ENCODE data around the gene CARMIL1.

The CARMIL1 gene

DNA sequence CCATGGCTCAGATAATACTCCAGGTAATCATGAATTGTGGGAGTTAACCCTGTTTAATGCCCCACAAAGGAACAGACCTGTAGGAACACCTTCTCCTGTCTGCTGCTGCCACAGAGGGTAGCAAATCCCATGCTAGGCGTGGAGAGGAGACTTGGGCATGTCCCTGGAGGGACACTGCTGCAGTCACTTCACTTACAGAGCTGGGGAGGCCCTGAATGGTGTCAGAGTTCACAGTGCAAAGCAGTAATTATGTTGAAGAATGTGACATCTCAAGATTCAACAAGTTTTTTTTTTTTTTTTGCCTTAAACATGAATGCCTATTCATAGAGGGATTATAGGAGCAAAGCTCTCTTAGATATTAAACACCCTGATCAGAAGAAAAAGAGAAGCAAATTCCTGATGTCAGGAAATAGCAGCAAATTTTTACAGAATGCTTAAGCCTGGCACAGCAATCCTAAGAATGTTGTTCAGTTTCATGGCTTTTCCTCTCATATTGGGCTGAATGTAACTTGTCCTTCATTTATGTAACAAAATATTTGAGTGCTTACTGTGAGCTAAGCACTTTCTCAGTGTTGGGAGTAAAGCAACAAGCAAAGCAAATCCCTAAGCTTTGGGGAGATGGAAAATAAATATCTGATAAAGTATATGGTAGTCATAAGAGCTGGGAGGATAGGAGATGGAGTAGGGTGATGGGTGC lies 45.0 kb downstream of the CARMIL1 start:
- no peak overlapping the region for H3K27ac ChIP-seq (ENCODE audit: low read depth, low read length)
- peaks cover 31% of the 10 kb centered on the region for H3K4me1 ChIP-seq (ENCODE audit: insufficient read depth, low read length)
- WGBS: 91% methylated on average over 1 of the region's 1 CpG

DNA sequence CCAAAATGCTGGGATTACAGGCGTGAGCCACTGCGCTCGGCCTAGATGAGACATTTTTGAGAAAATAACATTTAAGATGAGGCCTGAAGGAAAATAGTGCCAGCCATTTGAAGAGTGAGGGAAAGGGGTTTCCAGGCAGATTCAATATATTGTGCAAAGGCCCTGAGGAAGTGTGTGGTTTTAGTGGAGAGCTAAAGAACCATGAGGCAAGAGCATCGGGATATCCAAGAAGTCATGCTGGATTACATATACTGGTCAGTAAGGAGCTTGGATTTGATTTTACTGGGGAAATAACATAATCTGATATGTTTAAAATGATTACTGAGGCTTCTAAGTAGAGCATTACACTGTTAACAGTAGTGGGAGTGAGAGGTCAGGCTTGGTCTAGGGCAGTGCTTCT lies 47.0 kb downstream of the CARMIL1 start:
- H3K9me3 ChIP-seq (ENCODE audit: insufficient read depth, low read depth, low read length): no peaks in the 10 kb centered on the region
- H3K36me3 ChIP-seq (ENCODE audit: insufficient read depth, low read length): no peaks in the 10 kb centered on the region
- H3K4me3 ChIP-seq (ENCODE audit: low read length): no peak overlapping the region
- peaks cover 32% of the 10 kb centered on the region for H3K4me1 ChIP-seq (ENCODE audit: insufficient read depth, low read length)
- 93% methylated on average over 4 of the region's 4 CpGs for WGBS
- H3K27ac ChIP-seq (ENCODE audit: low read depth, low read length): no peak overlapping the region
- H3K9ac ChIP-seq (ENCODE audit: low read depth, low read length): no peak overlapping the region
- no peaks in the 10 kb centered on the region for H3K27me3 ChIP-seq (ENCODE audit: insufficient read depth, low read length)

More for the DNA sequence above, 45.0 kb downstream of the CARMIL1 start:
- H3K27me3 ChIP-seq (ENCODE audit: insufficient read depth, low read length): no peaks in the 10 kb centered on the region
- H3K9ac ChIP-seq (ENCODE audit: low read depth, low read length): no peak overlapping the region
- H3K4me3 ChIP-seq (ENCODE audit: low read length): no peak overlapping the region
- H3K9me3 ChIP-seq (ENCODE audit: insufficient read depth, low read depth, low read length): no peaks in the 10 kb centered on the region
- H3K36me3 ChIP-seq (ENCODE audit: insufficient read depth, low read length): no peaks in the 10 kb centered on the region

DNA sequence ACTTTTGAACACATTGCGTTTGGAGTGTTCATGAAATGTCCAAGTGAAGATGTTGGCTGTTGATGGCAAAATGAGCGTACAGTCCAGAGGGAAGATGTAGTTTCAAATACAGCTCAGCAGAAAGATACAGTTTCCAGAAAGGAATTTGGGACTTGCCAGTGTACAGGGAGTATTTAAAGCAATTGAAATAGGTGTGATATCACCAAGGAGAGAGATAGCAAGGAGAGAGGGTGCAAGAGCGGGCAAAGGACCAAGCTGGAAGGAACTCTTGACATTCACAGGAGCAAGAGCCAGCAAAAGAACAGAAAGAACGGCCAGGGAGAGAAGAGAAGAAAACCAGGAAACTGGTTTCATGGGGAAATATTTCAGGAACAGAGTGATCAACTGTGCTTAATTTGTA lies 47.8 kb downstream of the CARMIL1 start:
- WGBS: 80% methylated on average over 4 of the region's 4 CpGs
- Histone ChIP-seq H3K9me3 (ENCODE audit: insufficient read depth, low read depth, low read length) (no peaks in the 10 kb centered on the region), H3K9ac (ENCODE audit: low read depth, low read length) (no peak overlapping the region), H3K4me3 (ENCODE audit: low read length) (no peak overlapping the region), H3K4me1 (ENCODE audit: insufficient read depth, low read length) (peaks cover 39% of the 10 kb centered on the region), H3K27ac (ENCODE audit: low read depth, low read length) (no peak overlapping the region), H3K27me3 (ENCODE audit: insufficient read depth, low read length) (no peaks in the 10 kb centered on the region), H3K36me3 (ENCODE audit: insufficient read depth, low read length) (no peaks in the 10 kb centered on the region)

DNA sequence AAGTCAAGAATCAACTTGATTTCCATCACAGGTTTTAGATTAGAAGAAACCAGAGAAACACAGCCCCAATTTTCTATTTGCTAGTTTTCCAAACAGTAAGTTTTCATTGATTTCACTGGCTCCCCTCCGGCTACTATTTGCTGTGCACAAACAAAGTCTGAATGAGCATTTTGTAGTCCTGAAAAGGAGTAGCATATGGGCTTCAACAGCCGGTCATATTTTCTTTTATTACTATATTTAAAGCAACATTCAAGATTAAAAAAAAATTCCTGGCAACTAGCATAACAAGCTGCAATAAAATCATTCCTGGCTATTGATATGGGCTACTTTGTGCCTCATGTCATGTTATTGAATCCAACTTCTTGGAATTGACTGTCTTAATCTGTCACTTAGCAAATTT lies 48.3 kb downstream of the CARMIL1 start:
- Histone ChIP-seq H3K36me3 (ENCODE audit: insufficient read depth, low read length) (no peaks in the 10 kb centered on the region), H3K9ac (ENCODE audit: low read depth, low read length) (no peak overlapping the region), H3K27ac (ENCODE audit: low read depth, low read length) (no peak overlapping the region), H3K4me1 (ENCODE audit: insufficient read depth, low read length) (peaks cover 44% of the 10 kb centered on the region), H3K27me3 (ENCODE audit: insufficient read depth, low read length) (no peaks in the 10 kb centered on the region), H3K4me3 (ENCODE audit: low read length) (no peak overlapping the region), H3K9me3 (ENCODE audit: insufficient read depth, low read depth, low read length) (no peaks in the 10 kb centered on the region)
- WGBS: 84% methylated on average over 2 of the region's 2 CpGs

DNA sequence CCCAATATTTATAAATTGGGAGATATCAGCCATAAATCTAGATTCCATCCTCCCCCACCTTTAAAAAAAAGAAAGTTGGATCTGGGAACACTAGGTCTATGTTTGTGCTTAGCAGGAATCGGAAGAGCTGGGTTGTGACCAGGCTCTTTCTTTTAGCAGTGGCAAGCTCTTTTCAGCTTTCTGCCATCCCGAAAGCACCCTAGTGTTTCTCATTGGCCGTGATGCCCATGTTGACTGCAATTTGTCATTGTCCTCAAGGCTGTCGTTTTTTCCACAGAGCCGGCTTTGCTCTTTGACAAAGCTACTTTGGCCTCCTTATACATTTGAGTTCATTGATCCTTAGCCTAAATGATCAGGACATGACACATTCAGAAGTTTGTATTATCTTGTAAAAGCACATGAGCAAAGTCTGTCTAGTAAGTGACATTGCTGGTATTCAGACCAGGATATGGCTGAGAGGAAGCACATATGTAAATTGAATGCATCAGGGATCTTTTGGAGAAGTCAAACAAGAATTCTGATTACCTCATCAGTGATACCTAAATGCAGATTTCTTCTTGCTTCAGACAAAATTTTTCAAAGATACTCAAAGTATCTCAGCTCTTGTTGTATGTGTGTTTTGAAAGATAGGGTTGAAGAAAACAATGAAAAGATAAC lies 50.1 kb downstream of the CARMIL1 start:
- H3K36me3 ChIP-seq (ENCODE audit: insufficient read depth, low read length): no peaks in the 10 kb centered on the region
- H3K27ac ChIP-seq (ENCODE audit: low read depth, low read length): no peak overlapping the region
- H3K9ac ChIP-seq (ENCODE audit: low read depth, low read length): no peak overlapping the region
- H3K4me3 ChIP-seq (ENCODE audit: low read length): no peak overlapping the region
- 80% methylated on average over 5 of the region's 5 CpGs for WGBS
- H3K4me1 ChIP-seq (ENCODE audit: insufficient read depth, low read length): peaks cover 59% of the 10 kb centered on the region
- no peaks in the 10 kb centered on the region for H3K9me3 ChIP-seq (ENCODE audit: insufficient read depth, low read depth, low read length)
- H3K27me3 ChIP-seq (ENCODE audit: insufficient read depth, low read length): no peaks in the 10 kb centered on the region

DNA sequence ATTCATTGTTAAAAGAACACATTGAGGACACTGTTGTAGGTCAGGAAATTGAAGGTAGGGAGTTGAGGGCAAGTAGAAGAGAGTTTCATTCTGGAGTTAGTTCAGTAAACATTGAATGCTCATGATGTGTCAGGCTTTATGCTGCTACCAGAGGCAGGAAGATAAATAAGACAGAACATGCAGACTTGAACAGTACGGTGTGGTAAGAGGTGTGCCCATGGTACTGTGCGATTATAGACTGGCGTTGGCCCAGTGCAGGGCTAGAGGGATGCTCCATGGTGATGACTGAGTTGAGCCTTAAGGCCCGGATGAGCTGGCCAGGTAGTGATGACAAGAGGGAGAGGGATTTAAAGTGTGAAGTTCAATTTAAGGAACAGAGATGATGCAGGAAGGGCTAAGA lies 50.8 kb downstream of the CARMIL1 start:
- WGBS: 93% methylated on average over 4 of the region's 4 CpGs
- Histone ChIP-seq H3K36me3 (ENCODE audit: insufficient read depth, low read length) (no peaks in the 10 kb centered on the region), H3K9ac (ENCODE audit: low read depth, low read length) (no peak overlapping the region), H3K9me3 (ENCODE audit: insufficient read depth, low read depth, low read length) (no peaks in the 10 kb centered on the region), H3K27ac (ENCODE audit: low read depth, low read length) (no peak overlapping the region), H3K4me3 (ENCODE audit: low read length) (no peak overlapping the region), H3K4me1 (ENCODE audit: insufficient read depth, low read length) (peaks cover 66% of the 10 kb centered on the region), H3K27me3 (ENCODE audit: insufficient read depth, low read length) (no peaks in the 10 kb centered on the region)

DNA sequence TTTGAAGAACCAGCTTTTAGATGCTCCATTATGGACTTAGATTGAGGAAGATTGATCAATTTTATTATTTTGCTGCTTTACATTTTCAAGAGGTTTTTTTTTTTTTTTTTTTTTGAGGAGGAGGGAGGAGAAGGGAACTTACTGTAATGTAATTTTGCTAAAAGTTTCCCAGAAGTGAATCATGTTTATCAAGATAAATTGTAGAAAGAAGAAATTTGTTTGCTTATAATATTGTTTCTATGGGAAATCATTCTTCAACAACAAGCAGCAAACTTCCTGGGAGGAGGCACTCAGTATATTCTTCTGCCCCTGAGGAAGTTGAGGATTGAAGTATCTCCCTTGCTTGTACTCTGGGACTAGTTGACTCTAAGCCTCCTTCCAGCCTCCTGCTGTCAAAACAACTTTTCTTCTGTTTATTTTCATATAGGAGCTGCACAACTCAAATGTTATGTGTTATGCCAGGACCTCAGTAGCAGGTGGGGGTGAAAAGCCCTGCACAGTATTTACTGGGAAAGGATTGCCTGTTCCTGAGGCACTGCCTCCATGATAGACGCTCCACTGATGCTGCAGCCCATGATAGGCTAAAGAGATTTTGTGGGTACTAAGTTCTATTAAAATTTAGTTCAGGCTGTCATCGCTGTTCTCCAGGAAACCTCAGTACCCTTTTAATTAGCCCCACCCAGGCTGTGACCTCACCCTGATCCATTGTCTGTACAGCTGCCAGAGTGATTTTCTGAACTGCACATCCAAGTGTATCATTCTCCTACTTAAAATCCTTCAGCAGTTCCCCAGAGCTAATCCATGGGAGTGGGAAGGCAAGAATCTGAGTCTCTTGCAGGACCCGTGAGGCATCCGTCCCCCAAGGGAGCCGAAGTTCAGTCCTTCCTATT lies 51.9 kb downstream of the CARMIL1 start:
- Histone ChIP-seq H3K27me3 (ENCODE audit: insufficient read depth, low read length) (no peaks in the 10 kb centered on the region), H3K4me1 (ENCODE audit: insufficient read depth, low read length) (peaks cover 73% of the 10 kb centered on the region), H3K36me3 (ENCODE audit: insufficient read depth, low read length) (no peaks in the 10 kb centered on the region), H3K4me3 (ENCODE audit: low read length) (no peak overlapping the region), H3K9me3 (ENCODE audit: insufficient read depth, low read depth, low read length) (no peaks in the 10 kb centered on the region), H3K9ac (ENCODE audit: low read depth, low read length) (no peak overlapping the region), H3K27ac (ENCODE audit: low read depth, low read length) (no peak overlapping the region; the same call in 1 of the 2 replicates)
- WGBS: 70% methylated on average over 5 of the region's 5 CpGs

DNA sequence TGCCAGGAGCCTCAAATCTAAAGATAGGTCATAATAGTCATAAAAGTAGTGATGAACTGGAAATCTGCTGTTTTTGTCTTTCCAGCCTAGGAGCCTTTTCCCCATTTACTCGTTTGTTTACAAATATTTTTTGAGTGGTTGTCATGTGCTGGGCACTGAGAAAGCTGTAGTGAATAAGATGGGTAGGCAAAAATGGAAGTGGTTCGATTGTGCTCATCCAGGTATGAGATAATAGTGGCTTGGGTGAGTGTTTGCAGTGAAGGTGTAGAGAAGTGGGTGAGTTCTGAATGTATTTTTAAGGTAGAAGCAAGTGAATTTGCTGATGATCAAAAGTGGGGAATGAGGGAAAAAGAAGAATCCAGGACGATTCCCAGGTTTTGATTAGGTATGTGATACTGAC lies 53.0 kb downstream of the CARMIL1 start:
- no peak overlapping the region for H3K4me3 ChIP-seq (ENCODE audit: low read length)
- peaks cover 69% of the 10 kb centered on the region for H3K4me1 ChIP-seq (ENCODE audit: insufficient read depth, low read length)
- no peak overlapping the region for H3K27ac ChIP-seq (ENCODE audit: low read depth, low read length)
- no peaks in the 10 kb centered on the region for H3K9me3 ChIP-seq (ENCODE audit: insufficient read depth, low read depth, low read length)
- 84% methylated on average over 3 of the region's 3 CpGs for WGBS
- no peak overlapping the region for H3K9ac ChIP-seq (ENCODE audit: low read depth, low read length)
- H3K36me3 ChIP-seq (ENCODE audit: insufficient read depth, low read length): no peaks in the 10 kb centered on the region
- H3K27me3 ChIP-seq (ENCODE audit: insufficient read depth, low read length): no peaks in the 10 kb centered on the region

DNA sequence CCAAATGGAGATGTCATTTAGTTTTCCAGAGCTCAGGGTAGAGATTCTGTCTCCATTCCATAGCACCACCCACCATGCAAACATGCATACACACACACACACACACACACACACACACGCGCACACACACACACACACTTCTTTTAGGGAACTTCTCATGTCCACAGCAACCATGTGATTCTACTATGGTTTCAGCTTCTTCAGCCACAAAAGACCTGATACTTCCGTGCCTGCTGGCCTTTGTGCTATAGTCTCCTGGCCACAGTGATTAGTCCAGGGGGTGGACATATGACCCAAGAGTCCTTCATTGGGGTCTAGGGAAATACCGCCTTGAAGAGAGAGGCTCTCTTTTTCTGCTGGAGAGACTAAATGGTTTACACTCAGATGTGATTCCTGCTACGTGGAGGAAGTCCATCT lies 53.5 kb downstream of the CARMIL1 start:
- peaks cover 69% of the 10 kb centered on the region for H3K4me1 ChIP-seq (ENCODE audit: insufficient read depth, low read length)
- H3K4me3 ChIP-seq (ENCODE audit: low read length): no peak overlapping the region
- H3K27ac ChIP-seq (ENCODE audit: low read depth, low read length): peak overlapping the region; percentile 3; the same call in 1 of the 2 replicates
- no peaks in the 10 kb centered on the region for H3K36me3 ChIP-seq (ENCODE audit: insufficient read depth, low read length)
- 59% methylated on average over 5 of the region's 5 CpGs for WGBS
- no peaks in the 10 kb centered on the region for H3K27me3 ChIP-seq (ENCODE audit: insufficient read depth, low read length)
- no peaks in the 10 kb centered on the region for H3K9me3 ChIP-seq (ENCODE audit: insufficient read depth, low read depth, low read length)
- H3K9ac ChIP-seq (ENCODE audit: low read depth, low read length): no peak overlapping the region

DNA sequence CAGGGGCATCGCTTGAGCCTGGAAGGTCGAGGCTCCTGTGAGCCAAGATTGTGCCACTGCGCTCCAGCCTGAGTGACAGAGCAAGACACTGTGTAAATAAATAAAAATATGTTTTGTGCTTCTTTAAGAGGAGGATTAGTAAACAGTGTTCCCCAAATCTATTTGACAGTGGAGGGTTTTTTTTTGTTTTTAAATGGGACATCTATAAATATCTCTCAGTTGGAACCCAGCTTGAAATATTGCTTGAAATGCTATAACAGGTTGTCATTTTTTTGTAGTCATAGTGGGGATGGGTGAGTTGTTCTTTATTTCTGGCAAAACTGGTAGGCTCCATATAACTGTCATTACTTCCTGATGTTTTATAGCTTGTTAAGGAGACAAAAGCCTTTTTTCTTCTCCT lies 54.3 kb downstream of the CARMIL1 start:
- H3K4me3 ChIP-seq (ENCODE audit: low read length): no peak overlapping the region
- no peak overlapping the region for H3K27ac ChIP-seq (ENCODE audit: low read depth, low read length)
- H3K4me1 ChIP-seq (ENCODE audit: insufficient read depth, low read length): peaks cover 62% of the 10 kb centered on the region
- no peaks in the 10 kb centered on the region for H3K9me3 ChIP-seq (ENCODE audit: insufficient read depth, low read depth, low read length)
- 93% methylated on average over 3 of the region's 3 CpGs for WGBS
- H3K36me3 ChIP-seq (ENCODE audit: insufficient read depth, low read length): no peaks in the 10 kb centered on the region
- no peaks in the 10 kb centered on the region for H3K27me3 ChIP-seq (ENCODE audit: insufficient read depth, low read length)
- H3K9ac ChIP-seq (ENCODE audit: low read depth, low read length): no peak overlapping the region

DNA sequence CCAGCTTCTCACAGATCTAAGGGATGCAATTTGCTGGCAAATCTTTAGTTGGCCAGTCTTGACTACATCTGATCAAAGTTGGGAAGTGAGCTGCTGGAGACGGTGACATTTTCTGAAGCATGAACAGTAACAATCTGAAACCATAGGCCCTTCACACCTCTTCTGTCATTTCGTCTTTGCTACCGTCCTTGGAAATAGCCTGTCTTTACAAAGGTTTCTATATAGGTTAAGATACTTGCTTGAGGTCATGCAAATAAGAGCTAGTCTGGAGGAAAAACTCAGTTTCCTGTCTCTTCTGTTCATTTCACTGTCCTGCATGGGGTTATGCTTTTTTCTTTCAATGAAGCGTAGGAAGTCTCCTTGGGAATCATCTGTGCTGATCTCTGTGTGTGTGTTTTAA lies 55.6 kb downstream of the CARMIL1 start:
- H3K27ac ChIP-seq (ENCODE audit: low read depth, low read length): no peak overlapping the region
- no peak overlapping the region for H3K9ac ChIP-seq (ENCODE audit: low read depth, low read length)
- H3K9me3 ChIP-seq (ENCODE audit: insufficient read depth, low read depth, low read length): no peaks in the 10 kb centered on the region
- H3K27me3 ChIP-seq (ENCODE audit: insufficient read depth, low read length): no peaks in the 10 kb centered on the region
- H3K36me3 ChIP-seq (ENCODE audit: insufficient read depth, low read length): no peaks in the 10 kb centered on the region
- no peak overlapping the region for H3K4me3 ChIP-seq (ENCODE audit: low read length)
- peaks cover 53% of the 10 kb centered on the region for H3K4me1 ChIP-seq (ENCODE audit: insufficient read depth, low read length)
- 74% methylated on average over 4 of the region's 4 CpGs for WGBS
